Measurements from ENCODE around the gene FOCAD.
"Not testable (repeated sequence)": the region's sequence is repeated elsewhere in the genome, so short reads cannot be mapped to it uniquely, and the experiment has no call there.

Gene FOCAD

DNA sequence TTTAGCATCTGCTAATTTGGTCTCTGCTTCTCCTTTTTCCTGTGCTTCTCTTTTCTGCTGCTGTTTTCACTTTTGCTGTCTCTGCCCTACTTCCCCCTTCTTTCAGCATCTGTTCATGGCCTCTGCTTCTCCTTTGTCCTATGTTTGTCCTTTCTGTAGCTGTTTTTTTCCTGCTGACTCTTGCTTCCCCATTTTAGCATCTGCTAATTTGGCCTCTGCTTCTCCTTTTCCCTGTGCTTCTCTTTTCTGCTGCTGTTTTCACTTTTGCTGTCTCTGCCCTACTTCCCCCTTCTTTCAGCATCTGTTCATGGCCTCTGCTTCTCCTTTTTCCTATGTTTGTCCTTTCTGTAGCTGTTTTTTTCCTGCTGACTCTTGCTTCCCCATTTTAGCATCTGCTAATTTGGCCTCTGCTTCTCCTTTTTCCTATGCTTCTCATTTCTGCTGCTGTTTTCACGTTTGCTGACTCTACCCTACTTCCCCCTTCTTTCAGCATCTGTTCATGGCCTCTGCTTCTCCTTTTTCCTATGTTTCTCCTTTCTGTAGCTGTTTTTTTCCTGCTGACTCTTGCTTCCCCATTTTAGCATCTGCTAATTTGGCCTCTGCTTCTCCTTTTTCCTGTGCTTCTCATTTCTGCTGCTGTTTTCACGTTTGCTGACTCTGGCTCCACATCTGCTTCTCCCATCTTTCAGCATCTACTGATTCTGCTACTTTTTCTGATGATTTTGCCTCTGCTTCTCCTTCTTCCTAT is 290.3 kb downstream of the FOCAD start:
- not testable (repeated sequence) for DNase-seq

DNA sequence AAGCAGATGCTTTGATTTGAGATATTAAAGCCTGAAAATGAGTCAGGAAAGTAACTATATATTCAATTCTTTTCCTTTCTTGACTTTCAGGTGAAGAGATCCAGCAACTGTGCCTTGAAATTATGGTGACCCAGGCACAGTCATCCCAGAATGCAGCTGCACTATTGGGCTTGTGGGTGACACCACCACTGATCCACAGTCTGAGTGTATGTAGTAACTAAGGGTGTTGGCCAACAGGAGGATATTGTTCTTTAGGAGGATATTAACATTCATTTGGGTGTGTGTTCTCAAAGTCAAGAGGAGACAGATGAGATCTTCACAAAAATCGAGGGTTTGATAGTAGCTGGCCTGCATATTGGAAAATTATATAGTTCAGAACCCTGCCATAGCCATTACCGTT is 294.2 kb downstream of the FOCAD start:
- DNase-seq, result no peak

DNA sequence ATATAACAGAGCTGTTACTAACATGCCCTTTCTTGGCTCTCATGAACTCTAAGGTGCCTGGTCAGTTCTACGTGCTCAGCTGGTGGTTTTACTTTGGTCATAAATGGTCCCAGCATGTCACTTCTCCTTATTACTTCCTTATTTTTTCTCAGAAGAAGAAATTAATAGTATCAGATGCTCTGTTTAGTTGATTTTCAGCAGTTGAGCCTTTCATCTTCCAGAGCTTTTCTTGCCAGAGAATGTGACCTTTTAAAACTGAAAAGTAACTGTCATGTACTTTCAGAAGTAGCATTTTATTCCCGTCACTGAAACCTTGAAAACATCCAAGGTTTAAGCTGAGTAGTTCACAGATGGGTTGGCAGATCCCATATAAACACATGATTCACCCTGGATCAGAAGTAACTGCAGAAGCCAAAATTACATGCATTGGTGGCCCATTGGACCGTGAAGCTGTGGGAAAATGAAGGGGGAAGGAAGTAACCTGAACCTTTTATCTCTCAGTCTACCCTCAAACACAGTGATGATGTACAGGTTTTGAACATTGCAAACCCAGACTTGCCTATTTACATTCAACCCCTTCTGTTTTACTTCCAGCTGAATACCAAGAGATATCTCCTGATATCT is 296.9 kb downstream of the FOCAD start:
- DNase-seq, result peak in 1 of 14 donors; percentile 51

DNA sequence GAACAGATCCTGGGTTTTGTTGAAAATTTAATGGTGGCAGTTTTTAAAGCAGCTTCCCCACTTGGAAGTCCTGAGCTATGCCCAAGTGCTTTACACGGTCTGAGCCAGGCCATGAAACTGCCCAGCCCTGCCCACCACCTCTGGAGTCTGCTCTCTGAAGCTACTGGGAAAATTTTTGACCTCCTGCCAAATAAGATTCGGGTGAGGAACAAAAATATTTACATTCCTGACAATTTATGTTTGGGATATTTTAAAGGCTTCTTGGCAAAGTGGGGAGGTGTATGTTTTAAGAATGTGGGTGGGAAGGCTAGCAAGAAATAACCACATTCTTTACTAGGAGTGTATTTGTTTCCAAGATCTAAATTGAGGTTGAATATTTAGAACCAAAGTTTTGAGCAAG is 297.4 kb downstream of the FOCAD start:
- DNase-seq, result peak in 1 of 14 donors; percentile 33

- DNase-seq, result no peak
Observed at GRCh38 chr9:20984506-20984905, 300.4 kb downstream of the FOCAD start.

DNA sequence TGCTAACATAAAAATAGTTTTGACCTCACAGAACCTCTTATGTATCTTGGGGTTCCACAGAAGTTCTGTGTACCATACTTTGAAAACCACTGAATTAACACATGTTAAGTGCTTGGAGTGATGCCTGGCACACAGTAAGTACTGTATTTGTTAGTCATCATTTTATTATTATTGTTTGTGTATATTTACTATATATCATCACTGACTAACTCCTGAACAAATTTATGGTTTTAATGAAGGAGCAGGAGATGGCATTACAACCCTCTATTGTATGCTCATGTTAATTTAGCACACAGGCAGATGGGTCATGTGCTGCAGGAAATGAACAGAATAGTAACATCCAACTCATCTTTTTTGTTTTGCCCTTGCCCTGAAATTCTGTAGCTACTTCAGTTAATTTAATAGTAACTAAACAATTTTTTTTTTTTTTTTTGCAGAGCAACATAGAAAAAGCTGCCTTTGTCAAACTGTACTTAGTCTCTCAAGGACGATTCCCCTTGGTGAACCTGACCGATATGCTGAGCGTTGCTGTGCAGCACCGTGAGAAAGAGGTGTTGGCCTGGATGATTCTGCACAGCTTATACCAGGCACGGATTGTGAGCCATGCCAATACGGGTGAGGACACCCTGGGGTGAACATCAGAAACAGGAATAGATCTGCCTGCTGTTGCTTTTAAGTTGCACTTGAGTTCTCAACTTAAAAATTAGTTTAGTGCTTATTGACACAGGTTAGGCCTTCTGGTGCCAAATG is 302.0 kb downstream of the FOCAD start:
- DNase-seq, result peak in 1 of 14 donors; percentile 79

DNA sequence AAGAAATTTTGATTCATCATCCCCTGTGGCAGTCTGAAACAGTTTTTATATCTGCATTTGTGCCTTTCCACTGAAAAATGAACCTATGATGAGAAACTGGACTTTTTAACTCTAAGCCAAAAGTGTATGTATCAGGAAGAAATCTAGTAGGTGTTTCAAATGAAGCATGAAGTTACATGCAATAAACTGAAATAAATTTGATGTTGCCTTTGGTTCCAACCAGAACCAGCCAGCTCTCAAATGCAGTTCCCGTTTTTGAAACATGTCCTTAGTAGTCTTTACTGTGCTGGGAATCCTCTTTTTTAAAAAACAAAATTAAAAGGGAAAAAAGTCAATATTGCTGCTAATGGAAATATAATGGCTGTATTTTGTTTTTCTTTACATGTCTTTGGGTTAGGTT is 303.5 kb downstream of the FOCAD start:
- DNase-seq, result peak in 1 of 14 donors; percentile 36

DNA sequence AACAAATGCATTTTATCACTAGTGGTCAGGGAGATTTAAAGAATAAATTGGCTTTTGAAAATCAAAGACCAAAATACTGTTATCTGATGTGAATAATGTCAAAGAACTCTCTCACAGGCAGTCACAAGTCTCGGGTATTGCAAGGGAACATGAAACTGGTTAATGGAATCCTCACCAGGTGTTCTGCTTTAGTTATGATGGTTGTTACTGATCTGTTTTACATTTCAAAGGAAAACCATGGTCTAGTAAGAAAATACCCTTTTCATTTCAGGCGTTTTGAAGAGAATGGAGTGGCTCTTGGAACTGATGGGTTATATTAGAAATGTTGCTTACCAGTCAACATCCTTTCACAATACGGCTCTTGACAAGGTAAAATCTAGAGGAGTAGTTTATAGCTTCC is 304.0 kb downstream of the FOCAD start:
- peak in 1 of 14 donors; percentile 36 for DNase-seq

DNA sequence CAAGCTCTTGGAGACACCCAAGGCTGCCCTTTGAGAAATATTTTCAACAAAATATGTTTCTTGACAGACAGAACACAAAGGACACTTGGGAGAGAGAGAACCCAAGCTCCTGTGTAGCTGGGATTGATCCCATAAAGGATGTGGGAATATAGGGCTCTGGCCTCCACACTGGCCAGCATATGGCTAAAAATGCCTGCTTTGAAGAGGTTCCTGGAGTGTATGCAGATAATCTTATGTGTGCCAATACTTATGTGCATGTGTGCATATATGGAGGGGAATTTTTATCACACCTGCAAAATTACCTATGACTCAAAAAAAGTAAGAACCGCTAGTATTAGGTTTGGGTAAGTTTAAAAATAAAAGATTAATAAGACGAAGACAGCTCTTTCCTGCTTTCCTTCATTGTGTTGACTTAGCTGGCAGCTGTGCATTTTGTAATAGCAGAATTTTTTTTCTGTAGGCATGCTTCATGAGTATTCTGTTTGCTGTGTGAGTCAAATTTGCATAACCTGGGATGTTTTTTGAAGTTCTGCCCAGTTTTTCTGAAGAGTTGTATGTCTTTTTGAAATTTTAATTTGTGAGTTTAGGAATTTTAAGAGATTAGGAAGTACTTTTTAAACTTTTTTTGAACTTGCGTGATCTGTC is 304.7 kb downstream of the FOCAD start:
- peak in 1 of 14 donors; percentile 17 for DNase-seq

DNA sequence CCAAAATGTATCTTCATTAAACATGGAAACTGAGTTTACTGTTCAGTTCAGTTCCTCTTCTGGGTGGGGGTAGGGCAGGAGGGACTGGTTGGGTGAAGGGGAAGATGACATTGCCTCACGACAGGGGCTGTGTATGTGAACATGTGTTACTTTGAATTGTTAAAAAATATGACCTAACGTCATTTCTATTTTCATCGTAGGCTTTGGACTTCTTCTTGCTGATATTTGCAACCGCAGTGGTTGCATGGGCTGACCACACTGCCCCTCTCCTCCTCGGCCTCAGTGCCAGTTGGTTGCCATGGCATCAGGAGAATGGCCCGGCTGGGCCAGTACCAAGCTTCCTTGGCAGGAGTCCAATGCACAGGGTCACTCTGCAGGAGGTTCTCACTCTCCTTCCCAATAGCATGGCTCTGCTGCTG is 305.9 kb downstream of the FOCAD start:
- peak in 12 of 14 donors; percentile 18 to 98 (median 63) for DNase-seq

DNA sequence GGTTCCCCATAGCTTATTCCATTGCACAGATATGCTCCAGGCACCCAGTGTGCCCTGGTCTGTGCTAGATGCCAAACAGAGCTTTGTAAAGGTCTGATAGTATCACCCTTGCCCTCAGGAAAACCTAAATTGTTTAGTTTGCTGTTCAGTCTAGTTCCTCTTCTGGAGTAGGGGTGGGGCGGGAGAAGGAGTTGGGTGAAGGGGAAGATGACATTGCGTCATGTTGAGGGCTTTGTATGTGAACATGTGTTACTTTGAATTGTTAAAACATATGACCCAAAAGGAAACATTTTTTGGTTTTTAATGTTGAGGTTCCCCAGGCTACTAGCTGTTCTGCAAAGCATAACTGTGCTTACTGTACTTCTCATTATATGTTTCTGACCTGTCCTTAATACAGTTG is 306.8 kb downstream of the FOCAD start:
- peak in 1 of 14 donors; percentile 9 for DNase-seq

DNA sequence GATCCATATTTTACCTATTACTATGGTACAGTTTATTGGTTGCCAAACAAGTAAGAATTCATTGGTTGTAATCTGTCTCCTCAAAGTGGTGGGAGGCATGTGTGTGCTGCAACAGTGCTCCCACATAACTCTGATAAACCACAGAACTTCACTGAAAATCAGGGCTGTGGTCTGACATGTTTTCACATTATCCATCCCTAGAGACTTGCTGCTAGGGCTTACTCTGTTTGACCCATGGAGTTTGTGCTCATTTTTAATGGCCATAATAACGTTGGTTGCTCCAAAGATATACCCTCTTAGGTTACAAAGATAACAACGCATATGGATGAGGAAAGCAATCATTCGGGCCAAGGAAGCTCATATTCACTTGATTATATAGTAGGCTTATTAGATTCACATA is 310.4 kb downstream of the FOCAD start:
- DNase-seq, result no peak

GRCh38 chr9:20995616-20996015 is 311.6 kb downstream of the FOCAD start:
- DNase-seq, result no peak

DNA sequence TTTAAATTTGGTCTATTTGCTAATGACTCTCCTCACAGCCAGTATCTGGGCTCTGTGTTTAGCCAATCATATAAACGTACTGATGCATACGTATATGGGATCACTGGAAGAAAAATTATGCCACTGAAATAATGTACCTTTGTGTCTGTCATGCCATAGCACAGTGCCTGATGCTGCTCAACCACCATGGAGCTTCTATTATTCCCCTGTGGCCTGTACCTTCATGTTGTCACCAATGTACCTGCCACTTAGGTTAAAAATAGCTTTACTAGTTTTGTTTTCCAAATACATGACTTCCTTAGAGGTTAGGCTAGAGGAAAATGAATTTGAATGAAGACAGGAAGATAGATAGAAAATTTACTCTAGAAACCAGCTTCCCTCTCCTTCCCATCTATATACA is 312.8 kb downstream of the FOCAD start:
- DNase-seq, result no peak

GRCh38 chr9:20997503-20998076 is 313.5 kb downstream of the FOCAD start:
- no peak for DNase-seq

DNA sequence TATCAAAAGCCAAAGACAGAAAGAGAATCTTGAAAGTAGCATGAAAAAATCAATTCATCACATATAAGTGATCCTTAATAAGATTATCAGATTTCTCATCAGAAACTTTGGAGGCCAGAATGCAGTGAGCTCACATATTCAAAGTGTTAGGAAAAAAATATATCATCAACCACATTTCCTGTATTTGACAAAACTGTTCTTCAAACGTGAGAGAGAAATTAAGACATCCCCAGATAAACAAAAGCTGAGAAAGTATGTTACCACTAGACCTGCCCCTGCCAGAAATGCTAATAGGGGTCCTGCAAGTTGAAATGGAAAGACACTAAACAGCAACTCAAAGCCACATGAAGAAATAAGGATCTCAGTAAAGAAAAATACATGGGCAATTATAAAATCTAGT is 317.5 kb downstream of the FOCAD start:
- DNase-seq, result no peak

- DNase-seq, result no peak
Observed at GRCh38 chr9:21002040-21002439, 318.0 kb downstream of the FOCAD start.

GRCh38 chr9:21015129-21015815 is 331.2 kb downstream of the FOCAD start:
- peak in 1 of 14 donors; percentile 53 for DNase-seq

GRCh38 chr9:21015995-21016394 is 331.9 kb downstream of the FOCAD start:
- peak in 1 of 14 donors; percentile 3 for DNase-seq

- no peak for DNase-seq
Observed at GRCh38 chr9:21016701-21017491, 332.8 kb downstream of the FOCAD start.

- DNase-seq, result no peak
Observed at GRCh38 chr9:21018177-21018576, 334.1 kb downstream of the FOCAD start.
